Gastrocnemius medialis (tissue), 4 donors: Measurements from ENCODE around the gene SLC37A1. TPM values are rescaled to one million over a fixed set of nuclear protein-coding genes. Genes with fewer than 3 reads are reported as not detected.

ENCODE experiments used
- ATAC-seq, 2 donors: fragments of 150-250 bp; one replicate each; pipeline ENCODE4 v1.9.1; 2016
- DNase-seq, 2 donors: peaks; one replicate each; pipeline ENCODE4 v3.0.0-alpha.2; 2019
- H3K27ac ChIP-seq, 4 donors: fragments of 200-600 bp; sonication (generic); 1 replicate in 1 of 4; 2 replicates in 3 of 4; pipeline ENCODE4 v1.5.1; 2016 to 2018; ENCODE audit warnings: mild to moderate bottlenecking in 2 of 4, moderate library complexity in 1 of 4
- H3K27me3 ChIP-seq, 3 donors: fragments of 200-600 bp; sonication (generic) in 2 of 3; 1 replicate in 1 of 3; 2 replicates in 2 of 3; pipeline versions ENCODE4 v1.5.1 to v1.6.0; 2016 to 2019; ENCODE audit warnings: mild to moderate bottlenecking in 1 of 3, moderate library complexity in 1 of 3
- H3K36me3 ChIP-seq, 2 donors: fragments of 200-600 bp; sonication (generic) in 1 of 2; one replicate each; pipeline ENCODE4 v1.5.1; 2017 to 2018
- H3K4me1 ChIP-seq, 2 donors: fragments of 200-600 bp; sonication (generic) in 1 of 2; one replicate each; pipeline ENCODE4 v1.5.1; 2016 to 2017; ENCODE audit warnings: mild to moderate bottlenecking in 2 of 2
- H3K4me3 ChIP-seq, 4 donors: fragments of 200-600 bp; sonication (generic) in 3 of 4; 1 replicate in 1 of 4; 2 replicates in 3 of 4; pipeline ENCODE4 v1.5.1; 2016 to 2019; ENCODE audit warnings: mild to moderate bottlenecking in 2 of 4
- H3K9me3 ChIP-seq, 3 donors: fragments of 200-600 bp; sonication (generic) in 2 of 3; 1 replicate in 1 of 3; 2 replicates in 2 of 3; pipeline ENCODE4 v1.5.1; 2016 to 2019
- POLR2A ChIP-seq, 2 donors: fragments of 450-650 bp; IDR thresholded peaks; one replicate each; pipeline ENCODE4 v1.6.1; 2017; ENCODE audit warnings: antibody characterized with exemption in 2 of 2, mild to moderate bottlenecking in 2 of 2, moderate library complexity in 2 of 2
- in situ Hi-C, 4 donors: fragments of 200-750 bp; cut with MboI; loops; one replicate each; pipeline versions ENCODE4 v1.15.0 to v1.8.0; 2017; ENCODE audit warnings: low sequenced_read_pairs in 4 of 4
- intact Hi-C: fragments of 100-400 bp; cut with DNase I; formaldehyde crosslinking; loops from one replicate; pipeline ENCODE4 v1.15.1; 2023; ENCODE audit warnings: low total_unique reads
- total RNA-seq, 4 donors: library from RNA; depleted of rRNA; stranded (reverse); fragments of >200 nt; gene quantifications; one replicate each; pipeline versions ENCODE4 v1.1.0 to v1.2.3, GENCODE V29; 2016
- TF ChIP-seq, protein P1 (sequence below), 5 experiments: fragments of 450-650 bp in 3 of 5; fragments of 200-600 bp in 2 of 5; sonication (generic) in 2 of 5; IDR thresholded peaks in 4 of 5; conservative IDR thresholded peaks in 1 of 5; 1 replicate in 4 of 5; 2 replicates in 1 of 5; pipeline ENCODE4 v1.5.1; 2016 to 2019; ENCODE audit warnings: antibody characterized with exemption in 5 of 5, mild to moderate bottlenecking in 3 of 5, moderate library complexity in 3 of 5

The SLC37A1 gene
- total RNA-seq, 4 donors from 2014 or later = 8.3 to 16.1 (median 12.4) TPM

DNA sequence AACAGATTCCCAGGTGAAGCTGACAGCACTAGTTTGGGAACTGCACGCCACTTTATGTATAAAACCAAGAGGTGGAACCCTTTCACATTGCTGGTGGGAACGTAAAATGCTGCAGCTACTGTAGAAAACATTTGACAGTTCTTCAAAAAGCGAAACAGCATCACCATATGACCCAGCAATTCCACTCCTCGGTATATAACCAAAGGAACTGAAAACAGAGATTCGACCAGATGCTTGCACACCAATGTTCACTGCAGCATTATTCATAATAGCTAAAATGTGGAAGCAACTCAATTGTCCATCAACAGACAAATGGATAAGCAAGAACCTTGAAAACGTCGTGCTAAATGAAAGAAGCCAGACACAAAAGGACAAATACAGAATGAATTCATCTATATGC is 35.1 kb upstream of the SLC37A1 start:
- TF ChIP-seq POLR2A (IDR thresholded peaks at IDR 0.05) = no peak
- TF ChIP-seq, protein P1, sequence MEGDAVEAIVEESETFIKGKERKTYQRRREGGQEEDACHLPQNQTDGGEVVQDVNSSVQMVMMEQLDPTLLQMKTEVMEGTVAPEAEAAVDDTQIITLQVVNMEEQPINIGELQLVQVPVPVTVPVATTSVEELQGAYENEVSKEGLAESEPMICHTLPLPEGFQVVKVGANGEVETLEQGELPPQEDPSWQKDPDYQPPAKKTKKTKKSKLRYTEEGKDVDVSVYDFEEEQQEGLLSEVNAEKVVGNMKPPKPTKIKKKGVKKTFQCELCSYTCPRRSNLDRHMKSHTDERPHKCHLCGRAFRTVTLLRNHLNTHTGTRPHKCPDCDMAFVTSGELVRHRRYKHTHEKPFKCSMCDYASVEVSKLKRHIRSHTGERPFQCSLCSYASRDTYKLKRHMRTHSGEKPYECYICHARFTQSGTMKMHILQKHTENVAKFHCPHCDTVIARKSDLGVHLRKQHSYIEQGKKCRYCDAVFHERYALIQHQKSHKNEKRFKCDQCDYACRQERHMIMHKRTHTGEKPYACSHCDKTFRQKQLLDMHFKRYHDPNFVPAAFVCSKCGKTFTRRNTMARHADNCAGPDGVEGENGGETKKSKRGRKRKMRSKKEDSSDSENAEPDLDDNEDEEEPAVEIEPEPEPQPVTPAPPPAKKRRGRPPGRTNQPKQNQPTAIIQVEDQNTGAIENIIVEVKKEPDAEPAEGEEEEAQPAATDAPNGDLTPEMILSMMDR (IDR thresholded peaks at IDR 0.05 in 4 of 5, conservative IDR thresholded peaks at IDR 0.05 in 1 of 5) = no peak
- Histone ChIP-seq H3K36me3 (no peaks in the 10 kb centered on the region), H3K27ac (no peak overlapping the region), H3K4me3 (no peak overlapping the region), H3K9me3 (no peaks in the 10 kb centered on the region), H3K27me3 (no peaks in the 10 kb centered on the region), H3K4me1 (no peaks in the 10 kb centered on the region)
- DNase-seq (no peak), ATAC-seq (no peak)
- in situ Hi-C loops (no loop called here), intact Hi-C loops (no loop called here)

DNA sequence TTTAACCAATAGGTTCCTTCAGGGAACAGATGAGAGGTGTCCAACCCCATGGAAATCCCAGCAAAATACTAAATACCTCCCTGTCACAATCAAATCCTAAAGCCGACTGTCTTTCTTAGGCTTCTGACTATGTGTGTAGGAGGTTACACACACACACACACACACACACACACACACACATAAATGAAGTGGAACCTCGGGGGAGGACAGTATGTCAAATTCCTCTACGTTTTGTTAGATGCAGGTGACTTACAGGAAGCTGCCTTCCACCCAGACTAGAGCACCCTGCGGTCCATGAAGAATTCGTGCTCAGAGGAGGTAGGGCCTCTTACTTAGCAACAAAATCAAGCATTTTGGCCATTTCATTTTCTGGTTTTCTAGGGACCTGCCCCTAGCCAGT is 34.1 kb upstream of the SLC37A1 start:
- ATAC-seq = no peak

DNA sequence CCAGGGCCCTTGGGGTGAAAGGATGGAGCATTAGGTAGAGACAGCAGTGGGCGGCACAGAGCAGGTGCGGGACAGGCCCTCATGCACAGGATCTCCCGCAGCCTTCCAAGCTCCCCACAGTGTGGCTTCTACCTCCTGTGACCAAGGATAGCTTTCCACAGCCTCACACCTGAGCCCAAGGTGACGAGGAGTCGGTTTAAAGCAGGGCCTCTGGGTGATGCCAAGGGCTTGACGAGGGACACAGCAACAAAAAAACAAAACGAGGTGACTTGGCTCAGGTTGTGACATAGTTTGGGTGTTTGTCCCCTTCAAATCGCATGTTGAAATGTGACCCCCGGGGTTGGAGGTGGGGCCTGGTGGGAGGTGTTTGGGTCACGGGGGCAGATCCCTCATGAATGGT is 32.9 kb upstream of the SLC37A1 start:
- TF ChIP-seq, protein P1 (IDR thresholded peaks at IDR 0.05 in 4 of 5, conservative IDR thresholded peaks at IDR 0.05 in 1 of 5) = no peak
- TF ChIP-seq POLR2A (IDR thresholded peaks at IDR 0.05) = no peak
- Histone ChIP-seq H3K36me3 (no peaks in the 10 kb centered on the region), H3K27ac (no peak overlapping the region), H3K4me1 (no peaks in the 10 kb centered on the region), H3K4me3 (no peak overlapping the region), H3K27me3 (no peaks in the 10 kb centered on the region), H3K9me3 (no peaks in the 10 kb centered on the region)
- intact Hi-C loops = no loop called here
- ATAC-seq (no peak), DNase-seq (no peak)
- in situ Hi-C loops = no loop called here

More for the DNA sequence above, 34.1 kb upstream of the SLC37A1 start:
- Histone ChIP-seq H3K4me3 (no peak overlapping the region), H3K27ac (no peak overlapping the region), H3K4me1 (no peaks in the 10 kb centered on the region), H3K9me3 (no peaks in the 10 kb centered on the region), H3K27me3 (no peaks in the 10 kb centered on the region), H3K36me3 (no peaks in the 10 kb centered on the region)
- intact Hi-C loops = no loop called here
- no peak for DNase-seq
- in situ Hi-C loops = no loop called here
- no peak for TF ChIP-seq POLR2A (IDR thresholded peaks at IDR 0.05)
- TF ChIP-seq, protein P1 (IDR thresholded peaks at IDR 0.05 in 4 of 5, conservative IDR thresholded peaks at IDR 0.05 in 1 of 5) = no peak

DNA sequence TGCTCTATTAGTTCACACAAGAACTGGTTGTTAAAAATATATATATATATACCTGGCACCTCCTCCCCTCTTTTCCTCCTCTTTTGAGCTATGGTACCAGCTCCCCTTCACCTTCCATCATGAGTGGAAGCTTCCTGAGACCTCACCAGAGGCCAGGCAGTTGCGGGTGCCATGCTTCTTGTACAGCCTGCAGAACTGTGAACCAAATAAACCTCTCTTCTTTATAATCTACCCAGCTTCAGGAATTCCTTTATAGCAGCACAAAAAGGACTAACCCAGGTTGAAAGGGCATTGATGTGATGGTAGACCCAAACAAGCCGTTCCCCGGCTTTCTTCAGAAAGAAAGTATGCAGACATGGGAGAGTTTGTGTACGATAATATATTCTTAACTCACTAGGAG is 32.5 kb upstream of the SLC37A1 start:
- Histone ChIP-seq H3K27me3 (no peaks in the 10 kb centered on the region), H3K27ac (no peak overlapping the region), H3K4me3 (no peak overlapping the region), H3K36me3 (no peaks in the 10 kb centered on the region), H3K4me1 (no peaks in the 10 kb centered on the region), H3K9me3 (no peaks in the 10 kb centered on the region)
- in situ Hi-C loops (no loop called here), intact Hi-C loops (no loop called here)
- no peak for TF ChIP-seq POLR2A (IDR thresholded peaks at IDR 0.05)
- TF ChIP-seq, protein P1 (IDR thresholded peaks at IDR 0.05 in 4 of 5, conservative IDR thresholded peaks at IDR 0.05 in 1 of 5) = no peak
- no peak for DNase-seq
- no peak for ATAC-seq

DNA sequence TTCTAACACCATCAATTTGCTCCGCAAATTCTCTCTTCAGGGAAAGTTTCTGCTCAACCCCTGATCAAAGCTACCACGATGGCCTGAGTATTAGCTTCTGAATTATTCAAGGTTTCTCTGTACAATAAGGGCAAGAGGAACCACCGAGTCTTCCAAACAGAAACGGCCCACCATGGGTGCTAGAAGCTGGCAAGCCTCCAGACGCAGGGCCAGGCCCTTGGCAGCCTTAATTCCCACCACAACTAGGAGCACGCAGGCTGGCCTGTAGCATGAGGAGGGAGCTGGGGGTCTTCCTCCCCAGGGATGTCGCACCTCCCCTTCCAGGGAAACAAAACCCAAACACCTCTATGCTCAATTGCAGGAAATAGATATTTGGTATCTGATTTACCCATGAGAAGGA is 28.7 kb upstream of the SLC37A1 start:
- intact Hi-C loops = no loop called here

More for the DNA sequence above, 28.7 kb upstream of the SLC37A1 start:
- in situ Hi-C loops = no loop called here
- no peak overlapping the region for H3K27ac ChIP-seq
- no peak overlapping the region for H3K4me3 ChIP-seq
- TF ChIP-seq, protein P1 (IDR thresholded peaks at IDR 0.05 in 4 of 5, conservative IDR thresholded peaks at IDR 0.05 in 1 of 5) = no peak
- TF ChIP-seq POLR2A (IDR thresholded peaks at IDR 0.05) = no peak
- no peaks in the 10 kb centered on the region for H3K36me3 ChIP-seq
- no peaks in the 10 kb centered on the region for H3K4me1 ChIP-seq
- no peaks in the 10 kb centered on the region for H3K9me3 ChIP-seq
- ATAC-seq (no peak), DNase-seq (no peak)
- peaks cover 0 to 5% (median 0%) of the 10 kb centered on the region in 3 donors for H3K27me3 ChIP-seq
